ENCODE results near the gene PAX3.
A peak's percentile ranks its signal among the peaks of the same experiment; 100 is the strongest.

Gene PAX3

DNA sequence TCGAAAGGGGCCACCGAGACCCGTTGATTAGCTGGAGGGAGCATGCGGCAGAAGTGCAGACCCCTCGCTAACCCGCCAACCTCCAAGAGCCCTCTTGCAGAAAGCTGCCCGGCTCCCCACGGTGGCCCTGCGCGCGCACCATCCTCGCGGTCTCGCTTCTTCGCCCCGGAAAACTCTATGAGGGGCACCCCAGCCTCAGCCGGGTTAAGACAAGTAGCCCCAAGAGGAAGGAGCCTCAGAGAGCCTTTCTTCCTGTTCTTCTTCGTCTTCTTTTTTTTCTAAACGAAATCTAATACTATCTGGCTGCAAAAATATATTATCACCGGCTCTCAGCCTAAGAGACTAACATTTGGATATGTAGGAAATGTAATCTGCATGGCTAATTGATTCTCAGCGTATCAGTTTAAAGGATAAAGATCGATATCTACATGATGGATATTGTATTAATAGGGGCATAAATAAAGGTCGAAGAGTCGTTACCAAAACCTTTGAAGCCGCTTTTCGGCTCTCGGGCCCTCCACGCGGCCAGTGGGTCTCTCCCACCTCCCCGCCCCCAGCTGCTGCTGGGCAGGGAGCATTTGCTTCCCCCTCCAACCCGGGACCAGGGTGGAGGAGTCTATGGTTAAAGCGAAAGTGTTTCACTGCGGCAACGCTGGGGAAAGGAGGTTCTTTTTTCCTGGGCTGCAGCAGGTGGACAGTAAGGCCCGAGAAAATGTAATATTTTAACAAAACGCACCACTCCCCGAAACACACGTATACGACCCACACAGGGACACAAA lies 6.1 kb upstream of the PAX3 start:
- Histone ChIP-seq H3K9ac (ENCODE audit: low read depth, low read length) (peak overlapping the region; percentile 37; the same call in 1 of the 2 replicates), H3K9me3 (ENCODE audit: control insufficient read depth, insufficient read depth, low read length) (no peaks in the 10 kb centered on the region), H3K4me1 (ENCODE audit: insufficient read depth, low read length) (peaks cover 8% of the 10 kb centered on the region; the same call in 1 of the 2 replicates), H3K36me3 (ENCODE audit: insufficient read depth, low read length) (no peaks in the 10 kb centered on the region)

DNA sequence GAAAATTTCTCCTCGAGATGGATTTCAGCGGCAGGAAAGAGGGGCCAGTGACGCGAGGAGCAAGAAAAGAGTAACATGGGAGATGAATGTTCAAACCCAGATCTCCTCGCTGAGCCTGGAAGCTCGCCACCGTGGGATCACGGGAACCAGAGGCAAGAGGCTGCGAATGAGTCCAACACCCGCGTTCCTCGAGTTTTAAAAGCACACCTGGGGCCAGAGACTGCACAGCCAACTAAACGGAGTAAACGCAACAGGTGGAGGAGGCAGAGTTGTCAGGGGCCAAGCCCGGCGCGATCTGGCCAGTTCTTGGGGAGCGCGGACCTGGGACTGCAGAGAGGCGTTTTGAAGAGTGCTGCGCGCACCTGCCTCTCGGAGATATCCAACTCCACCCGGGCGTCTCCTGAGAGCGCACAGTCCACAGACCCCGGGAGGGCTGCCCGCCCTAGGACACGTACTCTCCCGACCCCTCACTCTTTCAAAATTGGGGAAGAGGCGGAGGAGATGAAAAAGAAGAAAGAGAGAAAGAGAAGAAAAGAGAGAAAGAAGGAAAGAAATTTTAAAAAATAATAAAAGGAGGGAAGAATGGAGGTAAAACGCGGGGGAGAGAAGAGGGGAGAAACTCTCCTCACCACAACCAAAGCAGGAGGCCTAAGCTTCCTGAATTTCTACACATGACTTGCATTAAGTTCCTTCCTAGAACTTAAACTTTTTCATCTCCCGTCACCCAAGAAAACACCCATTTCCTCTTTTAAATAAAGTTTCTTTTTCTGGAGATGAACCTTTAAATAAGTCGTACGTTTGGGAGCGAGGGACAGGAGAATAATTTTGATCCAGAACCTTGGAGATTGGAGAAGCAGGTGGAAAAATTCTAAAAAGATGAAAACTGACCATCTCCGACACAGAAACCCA lies 5.3 kb upstream of the PAX3 start:
- Histone ChIP-seq H3K4me1 (ENCODE audit: insufficient read depth, low read length) (peaks cover 11% of the 10 kb centered on the region; the same call in 1 of the 2 replicates), H3K9ac (ENCODE audit: low read depth, low read length) (no peak overlapping the region), H3K9me3 (ENCODE audit: control insufficient read depth, insufficient read depth, low read length) (no peaks in the 10 kb centered on the region), H3K36me3 (ENCODE audit: insufficient read depth, low read length) (no peaks in the 10 kb centered on the region)

DNA sequence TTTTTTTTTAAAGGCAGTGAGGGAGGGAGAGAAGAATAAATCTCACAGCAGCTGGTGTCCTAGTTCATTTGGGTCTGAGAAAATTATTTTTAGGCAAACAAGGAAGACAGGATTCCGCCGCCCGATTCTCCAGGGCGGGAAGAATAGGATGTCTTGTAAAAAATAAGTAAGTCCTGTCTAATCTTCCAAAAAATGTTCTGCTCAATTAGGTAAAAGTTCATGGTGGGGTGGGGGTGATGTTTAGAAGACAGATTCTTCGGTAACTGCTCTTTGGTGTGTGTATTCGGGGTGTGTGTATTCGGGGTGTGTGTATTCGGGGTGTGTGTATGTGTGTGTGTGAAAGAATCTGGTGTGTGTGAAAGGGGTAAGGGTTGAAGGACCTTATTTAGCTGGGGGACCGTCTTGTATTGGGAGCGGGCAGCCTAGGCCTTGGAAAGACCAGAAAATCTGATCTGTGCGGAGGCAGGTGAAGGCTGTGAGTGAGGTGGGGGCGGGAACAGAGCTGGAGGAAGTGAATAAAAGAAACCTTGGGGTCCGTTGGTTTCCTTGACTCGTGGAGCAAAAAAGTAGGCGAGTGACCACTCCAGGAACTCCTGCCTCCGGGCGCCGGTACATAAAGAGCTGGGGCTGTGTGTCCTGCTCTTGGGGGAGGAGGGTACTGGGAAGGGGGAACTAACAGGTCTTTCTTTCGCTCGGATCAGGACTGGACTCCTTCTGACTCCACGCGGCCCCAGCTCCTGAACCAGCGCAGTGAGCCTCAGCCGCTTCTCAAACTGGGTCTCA lies 4.4 kb upstream of the PAX3 start:
- Histone ChIP-seq H3K4me1 (ENCODE audit: insufficient read depth, low read length) (peaks cover 11% of the 10 kb centered on the region; the same call in 1 of the 2 replicates), H3K9me3 (ENCODE audit: control insufficient read depth, insufficient read depth, low read length) (no peaks in the 10 kb centered on the region), H3K9ac (ENCODE audit: low read depth, low read length) (no peak overlapping the region), H3K36me3 (ENCODE audit: insufficient read depth, low read length) (no peaks in the 10 kb centered on the region)

DNA sequence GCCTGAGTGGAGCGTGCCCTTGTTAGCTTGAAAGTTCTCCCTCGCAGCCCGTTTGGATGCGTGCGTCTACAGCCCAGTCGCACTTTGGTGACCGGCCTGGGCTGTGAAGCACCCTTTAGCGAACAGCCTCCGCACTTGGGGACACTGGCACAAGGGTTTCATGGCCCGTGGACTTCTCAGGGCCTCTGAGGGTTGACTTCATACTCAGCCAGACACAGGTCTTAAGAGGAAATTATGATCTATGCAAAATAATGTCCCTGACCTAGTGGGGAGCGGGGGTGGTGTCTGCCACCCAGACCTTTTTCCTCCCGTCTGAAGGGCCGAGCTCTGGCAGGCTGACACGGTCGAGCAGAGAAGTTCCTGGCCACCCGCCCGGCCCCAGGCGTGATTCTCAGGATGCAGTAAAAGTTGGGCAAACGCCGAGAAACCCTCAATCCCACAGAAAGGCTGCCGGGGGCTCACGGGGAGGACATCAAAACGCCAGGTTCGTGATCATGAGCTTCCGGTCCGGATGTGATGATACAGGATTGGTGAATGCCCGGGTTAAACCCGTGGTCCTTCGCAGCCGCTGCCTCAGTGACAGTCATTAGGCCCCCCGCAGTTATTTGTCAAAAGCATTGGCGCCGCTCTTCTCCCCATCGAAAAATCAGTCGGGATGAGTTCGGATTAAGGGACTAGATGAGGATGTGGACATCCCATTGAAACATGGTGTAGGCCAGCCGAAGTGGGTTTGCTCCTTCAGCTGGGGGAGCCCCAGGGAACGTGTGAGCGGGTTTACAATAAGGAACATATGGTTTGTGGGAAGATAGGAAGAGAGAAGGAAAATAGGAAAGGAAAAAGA lies 3.6 kb upstream of the PAX3 start:
- peaks cover 11% of the 10 kb centered on the region; the same call in 1 of the 2 replicates for H3K4me1 ChIP-seq (ENCODE audit: insufficient read depth, low read length)
- H3K9me3 ChIP-seq (ENCODE audit: control insufficient read depth, insufficient read depth, low read length), result no peaks in the 10 kb centered on the region
- H3K36me3 ChIP-seq (ENCODE audit: insufficient read depth, low read length), result no peaks in the 10 kb centered on the region
- H3K9ac ChIP-seq (ENCODE audit: low read depth, low read length), result no peak overlapping the region; the same call in 1 of the 2 replicates

DNA sequence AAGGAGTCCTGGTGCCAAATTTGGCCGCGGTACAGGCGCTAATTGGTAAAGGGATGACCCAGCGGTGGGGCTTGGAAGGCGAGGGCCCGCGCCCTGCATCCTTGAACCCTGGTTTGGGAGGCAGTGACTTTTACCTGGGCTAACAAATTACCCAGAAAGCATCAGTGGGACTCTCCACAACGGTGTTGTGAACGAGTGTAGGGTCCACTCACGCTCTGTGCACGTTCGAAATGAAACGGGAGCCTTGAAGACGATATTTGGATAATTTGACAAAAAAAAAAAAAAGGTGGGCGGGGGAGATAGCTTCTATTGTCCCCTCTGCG lies 3.0 kb upstream of the PAX3 start:
- H3K4me1 ChIP-seq (ENCODE audit: insufficient read depth, low read length), result peaks cover 11% of the 10 kb centered on the region; the same call in 1 of the 2 replicates
- no peaks in the 10 kb centered on the region for H3K9me3 ChIP-seq (ENCODE audit: control insufficient read depth, insufficient read depth, low read length)
- no peaks in the 10 kb centered on the region for H3K36me3 ChIP-seq (ENCODE audit: insufficient read depth, low read length)
- no peak overlapping the region; the same call in 1 of the 2 replicates for H3K9ac ChIP-seq (ENCODE audit: low read depth, low read length)

DNA sequence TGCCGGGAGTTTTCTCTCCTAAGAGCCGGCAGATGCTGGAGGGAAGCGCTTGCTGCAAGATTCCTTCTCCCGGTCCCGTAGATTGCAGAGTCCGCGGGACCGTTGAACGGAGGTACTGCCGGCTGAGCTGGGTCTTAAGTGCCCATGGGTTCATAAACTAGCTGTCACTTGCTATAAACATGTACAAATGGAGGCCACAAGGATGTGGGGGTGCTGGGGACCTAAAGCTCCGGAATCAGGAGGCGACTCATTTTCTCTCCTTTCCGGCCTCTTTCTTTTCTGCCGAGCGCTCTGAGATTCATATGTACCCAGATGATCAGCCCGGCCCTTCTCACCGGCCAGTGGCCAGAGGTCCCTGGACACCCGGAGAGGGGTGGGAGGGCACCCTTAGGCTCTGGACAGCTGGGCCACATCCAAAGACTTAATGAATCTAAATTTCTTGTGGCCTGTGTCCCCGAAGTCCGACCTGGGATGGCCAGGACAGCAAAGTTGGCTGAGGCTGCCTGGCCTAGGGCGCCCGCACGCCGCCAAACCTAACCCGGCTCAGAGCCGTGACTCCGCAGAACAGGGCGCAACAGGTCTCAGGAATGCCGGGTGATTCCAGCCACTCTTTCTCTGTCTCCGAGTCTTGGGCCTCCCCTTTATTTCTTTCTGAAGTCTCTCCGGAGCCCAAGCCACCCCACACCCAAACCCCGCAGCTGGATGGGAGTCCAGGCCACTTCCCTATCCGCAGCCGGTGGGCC lies 2.4 kb upstream of the PAX3 start:
- H3K9ac ChIP-seq (ENCODE audit: low read depth, low read length), result no peak overlapping the region; the same call in 1 of the 2 replicates
- H3K4me1 ChIP-seq (ENCODE audit: insufficient read depth, low read length), result peaks cover 11% of the 10 kb centered on the region; the same call in 1 of the 2 replicates
- H3K9me3 ChIP-seq (ENCODE audit: control insufficient read depth, insufficient read depth, low read length), result no peaks in the 10 kb centered on the region
- H3K36me3 ChIP-seq (ENCODE audit: insufficient read depth, low read length), result no peaks in the 10 kb centered on the region

DNA sequence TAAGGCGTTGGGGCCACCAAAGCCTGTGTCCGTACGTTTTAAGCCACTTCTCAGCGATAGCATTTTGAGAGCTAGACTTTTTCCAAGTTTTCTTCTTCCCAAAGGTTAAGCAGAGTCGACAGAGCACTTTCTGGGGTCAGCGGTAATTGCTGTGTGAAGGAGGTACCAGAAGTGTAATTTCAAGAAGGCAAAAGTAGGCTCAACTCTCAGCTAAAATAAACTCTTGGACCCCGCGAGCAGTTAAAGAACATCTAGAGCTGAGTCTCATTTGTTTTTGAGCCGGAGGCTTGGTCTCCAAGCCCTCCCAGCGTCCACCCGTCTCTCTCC lies 1.9 kb upstream of the PAX3 start:
- H3K9me3 ChIP-seq (ENCODE audit: control insufficient read depth, insufficient read depth, low read length), result no peaks in the 10 kb centered on the region
- H3K4me1 ChIP-seq (ENCODE audit: insufficient read depth, low read length), result peaks cover 11% of the 10 kb centered on the region; the same call in 1 of the 2 replicates
- H3K36me3 ChIP-seq (ENCODE audit: insufficient read depth, low read length), result no peaks in the 10 kb centered on the region
- H3K9ac ChIP-seq (ENCODE audit: low read depth, low read length), result no peak overlapping the region

DNA sequence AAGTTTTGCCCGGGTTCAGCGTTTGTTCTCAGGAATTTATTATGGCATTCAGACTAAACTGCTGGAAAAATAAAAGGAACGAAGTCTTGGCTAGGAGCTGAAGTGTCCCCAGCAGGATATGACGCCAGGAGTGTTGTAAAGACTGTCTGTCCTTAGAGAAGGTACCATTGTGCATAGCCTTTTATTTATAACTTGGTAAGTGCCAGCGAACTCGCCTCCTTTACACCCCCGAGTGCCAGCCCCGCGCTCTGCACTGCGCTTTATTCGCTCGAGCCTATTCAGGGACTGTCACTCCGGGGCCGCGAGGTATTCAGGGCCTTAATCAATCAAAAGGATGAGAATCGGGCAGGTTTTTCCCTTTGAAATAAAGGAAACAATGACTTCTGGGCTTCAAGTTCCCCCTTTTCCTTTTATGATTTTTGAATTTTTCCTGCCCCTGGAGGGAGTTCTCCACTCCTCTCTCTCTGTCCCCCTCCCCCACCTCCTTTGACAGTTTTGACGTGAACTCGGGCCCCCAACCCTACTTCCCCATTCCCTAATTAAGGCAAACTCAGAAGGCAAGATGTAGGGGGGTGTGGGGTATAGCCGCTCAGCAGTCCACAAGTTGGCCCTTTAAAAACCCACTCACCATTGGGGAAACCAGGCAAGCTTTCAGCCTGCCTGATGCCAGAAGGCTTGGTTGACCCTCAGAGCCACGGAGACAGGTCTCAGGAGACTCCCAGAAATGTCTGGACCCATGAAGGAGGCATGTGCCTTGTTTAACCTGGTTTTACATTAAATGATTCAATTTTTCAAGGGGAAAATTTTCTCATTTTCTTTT lies 1.3 kb upstream of the PAX3 start:
- Histone ChIP-seq H3K9ac (ENCODE audit: low read depth, low read length) (no peak overlapping the region), H3K36me3 (ENCODE audit: insufficient read depth, low read length) (no peaks in the 10 kb centered on the region), H3K4me1 (ENCODE audit: insufficient read depth, low read length) (peaks cover 11% of the 10 kb centered on the region; the same call in 1 of the 2 replicates)

DNA sequence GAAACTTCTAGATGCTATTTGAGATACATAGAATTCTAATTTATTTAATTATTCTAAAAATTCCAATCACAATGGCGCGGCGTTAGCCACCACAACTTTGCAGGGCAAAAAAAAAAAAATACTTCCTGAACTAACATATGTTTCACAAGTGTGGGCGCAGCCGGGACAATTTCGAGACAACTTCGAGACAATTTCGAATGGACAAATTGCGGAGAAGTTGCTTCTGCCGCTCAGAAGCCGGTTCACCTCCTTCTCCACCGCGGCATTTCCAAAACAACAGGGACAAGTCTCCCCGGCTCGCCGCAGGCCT lies 842 bp downstream of the PAX3 start:
- Histone ChIP-seq H3K36me3 (ENCODE audit: insufficient read depth, low read length) (no peaks in the 10 kb centered on the region), H3K4me1 (ENCODE audit: insufficient read depth, low read length) (peaks cover 15% of the 10 kb centered on the region; the same call in 1 of the 2 replicates), H3K9me3 (ENCODE audit: control insufficient read depth, insufficient read depth, low read length) (no peaks in the 10 kb centered on the region), H3K9ac (ENCODE audit: low read depth, low read length) (peak overlapping the region; percentile 41; the same call in 1 of the 2 replicates)

More for the DNA sequence above, 1.3 kb upstream of the PAX3 start:
- no peaks in the 10 kb centered on the region for H3K9me3 ChIP-seq (ENCODE audit: control insufficient read depth, insufficient read depth, low read length)

DNA sequence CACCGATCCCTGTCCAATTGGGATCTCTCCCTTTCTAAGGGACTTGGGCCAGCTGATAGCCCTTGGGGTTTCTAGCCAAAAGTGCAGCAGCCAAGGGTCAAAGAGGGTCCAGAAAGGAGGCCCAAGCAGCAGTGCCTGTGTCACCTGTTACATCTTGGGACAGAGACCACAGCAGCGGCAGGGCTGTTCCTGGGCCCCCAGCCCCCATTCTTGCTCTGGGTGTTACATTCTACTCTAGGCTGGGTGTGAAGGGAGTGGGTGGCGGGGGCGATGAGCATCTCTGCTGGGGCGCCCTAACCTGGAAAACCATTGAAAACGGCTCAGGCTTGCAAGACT lies 1.2 kb downstream of the PAX3 start:
- H3K4me1 ChIP-seq (ENCODE audit: insufficient read depth, low read length), result peaks cover 18% of the 10 kb centered on the region
- H3K9me3 ChIP-seq (ENCODE audit: control insufficient read depth, insufficient read depth, low read length), result no peaks in the 10 kb centered on the region
- H3K36me3 ChIP-seq (ENCODE audit: insufficient read depth, low read length), result no peaks in the 10 kb centered on the region
- no peak overlapping the region for H3K9ac ChIP-seq (ENCODE audit: low read depth, low read length)

DNA sequence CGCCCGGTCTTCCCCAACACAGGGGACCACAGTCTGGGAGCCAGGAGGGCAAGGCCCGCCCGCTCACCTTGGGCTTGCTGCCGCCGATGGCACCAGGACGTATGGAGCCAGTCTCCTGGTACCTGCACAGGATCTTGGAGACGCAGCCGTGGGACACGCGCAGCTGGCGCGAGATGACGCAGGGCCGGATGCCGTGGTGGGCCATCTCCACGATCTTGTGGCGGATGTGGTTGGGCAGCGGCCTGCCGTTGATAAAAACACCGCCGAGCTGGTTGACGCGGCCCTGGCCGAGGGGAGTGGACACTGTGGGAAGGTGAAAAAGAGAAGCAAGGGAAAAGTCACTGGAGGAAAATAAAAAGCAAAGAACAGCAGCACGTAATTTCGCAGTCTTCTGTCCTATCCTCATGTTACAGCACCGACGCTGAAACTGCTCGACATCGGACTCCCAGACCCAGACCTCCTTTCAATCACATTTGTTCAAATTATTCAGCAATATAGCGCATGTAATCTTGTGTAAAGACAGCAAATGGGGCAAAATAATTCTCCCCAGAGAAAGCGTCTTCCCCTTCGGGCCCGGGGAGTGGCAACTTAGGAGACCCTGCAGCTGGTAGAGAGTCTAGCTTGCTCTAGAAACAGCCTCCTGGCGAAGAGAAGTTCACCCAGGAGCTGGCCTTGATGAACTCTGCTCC lies 1.7 kb downstream of the PAX3 start:
- Histone ChIP-seq H3K4me1 (ENCODE audit: insufficient read depth, low read length) (peaks cover 23% of the 10 kb centered on the region), H3K36me3 (ENCODE audit: insufficient read depth, low read length) (no peaks in the 10 kb centered on the region), H3K9ac (ENCODE audit: low read depth, low read length) (no peak overlapping the region), H3K9me3 (ENCODE audit: control insufficient read depth, insufficient read depth, low read length) (no peaks in the 10 kb centered on the region)

DNA sequence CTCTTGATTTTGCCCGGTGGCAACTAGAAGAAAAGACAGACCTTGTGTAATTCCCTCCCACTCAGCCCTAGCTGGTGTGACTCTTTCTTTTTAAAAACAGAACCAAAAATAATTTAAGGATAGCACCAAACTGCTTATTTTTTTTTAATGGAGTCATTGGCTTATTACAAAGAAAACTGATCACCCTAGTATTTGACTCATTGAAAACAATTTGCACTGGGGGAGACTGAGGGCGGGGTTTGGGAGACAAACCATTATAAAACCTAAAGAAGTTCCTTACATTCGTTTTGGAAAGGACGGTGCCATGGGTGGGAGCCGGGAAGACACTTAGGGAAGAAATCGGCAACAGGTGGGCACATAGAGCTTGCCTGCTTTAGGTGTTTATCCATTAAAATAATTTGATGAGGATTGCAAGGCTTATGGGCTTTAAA lies 2.5 kb downstream of the PAX3 start:
- Histone ChIP-seq H3K9me3 (ENCODE audit: control insufficient read depth, insufficient read depth, low read length) (no peaks in the 10 kb centered on the region), H3K36me3 (ENCODE audit: insufficient read depth, low read length) (no peaks in the 10 kb centered on the region), H3K4me1 (ENCODE audit: insufficient read depth, low read length) (peaks cover 20% of the 10 kb centered on the region), H3K9ac (ENCODE audit: low read depth, low read length) (no peak overlapping the region)

Data from ES-I3 (cell line).